ENCODE results near the gene ANKFN1. TPM values are rescaled to one million over a fixed set of nuclear protein-coding genes. Genes with fewer than 3 reads are reported as not detected.
A peak's percentile ranks its signal among the peaks of the same experiment; 100 is the strongest.

ANKFN1 gene
- total and polyA plus RNA-seq, 5 donors = 0.02 to 0.15 (median 0.11) TPM; not detected in 2

DNA sequence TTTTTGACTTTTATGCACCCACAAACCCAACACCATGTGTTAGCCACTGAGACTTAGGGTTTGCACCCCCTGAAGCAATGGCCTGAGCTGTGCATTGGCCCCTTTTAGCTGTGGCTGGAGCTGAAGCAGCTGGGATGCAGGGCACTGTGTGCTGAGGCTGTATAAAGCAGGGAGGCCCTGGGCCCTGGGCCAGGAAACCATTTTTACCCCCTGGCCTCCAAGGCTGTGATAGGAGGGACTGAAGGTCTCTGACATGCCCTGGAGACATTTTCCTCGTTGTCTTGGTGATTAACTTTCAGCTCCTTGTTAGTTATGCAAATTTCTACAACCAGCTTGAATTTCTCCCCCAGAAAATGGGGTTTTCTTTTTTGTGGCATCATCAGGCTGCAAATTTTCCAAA, 6.7 kb upstream of the ANKFN1 start:
- WGBS = 33% methylated on average over 1 of the region's 1 CpG
- Histone ChIP-seq H3K4me1 (ENCODE audit: control insufficient read depth, insufficient read depth, low read length) (no peaks in the 10 kb centered on the region), H3K4me3 (ENCODE audit: low read length) (no peak overlapping the region), H3K27me3 (ENCODE audit: control insufficient read depth, insufficient read depth) (no peaks in the 10 kb centered on the region), H3K27ac (ENCODE audit: low read length) (no peak overlapping the region), H3K9me3 (ENCODE audit: control insufficient read depth, low read length) (no peaks in the 10 kb centered on the region)
- DNase-seq (no peak), ATAC-seq (no peak)
- intact Hi-C loops (cut with DNase I) = no loop called here

DNA sequence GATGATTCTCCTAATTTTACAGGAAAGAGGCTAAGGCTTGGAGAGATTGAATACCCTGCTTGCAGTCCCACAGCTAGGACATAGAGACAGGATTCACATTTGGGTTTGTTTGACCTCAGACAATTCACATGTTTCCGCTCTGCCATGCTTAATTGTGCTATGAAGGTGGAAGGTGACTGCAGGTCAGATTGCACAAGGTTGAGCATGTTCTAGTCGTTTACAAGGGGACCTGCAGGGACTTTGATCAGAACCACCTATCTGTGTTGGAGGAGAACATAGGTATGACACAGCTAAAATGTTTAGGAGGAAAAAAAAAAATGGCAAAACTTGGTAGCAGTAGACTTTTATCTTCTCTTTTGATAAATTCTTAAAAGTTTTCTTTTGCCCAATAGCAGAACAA, 4.9 kb upstream of the ANKFN1 start:
- 63% methylated on average over 2 of the region's 2 CpGs for WGBS
- no peak for ATAC-seq
- Histone ChIP-seq H3K4me3 (ENCODE audit: low read length) (no peak overlapping the region), H3K4me1 (ENCODE audit: control insufficient read depth, insufficient read depth, low read length) (no peaks in the 10 kb centered on the region), H3K9me3 (ENCODE audit: control insufficient read depth, low read length) (no peaks in the 10 kb centered on the region), H3K27me3 (ENCODE audit: control insufficient read depth, insufficient read depth) (no peaks in the 10 kb centered on the region), H3K27ac (ENCODE audit: low read length) (no peak overlapping the region)
- no peak for DNase-seq
- intact Hi-C loops (cut with DNase I) = no loop called here

DNA sequence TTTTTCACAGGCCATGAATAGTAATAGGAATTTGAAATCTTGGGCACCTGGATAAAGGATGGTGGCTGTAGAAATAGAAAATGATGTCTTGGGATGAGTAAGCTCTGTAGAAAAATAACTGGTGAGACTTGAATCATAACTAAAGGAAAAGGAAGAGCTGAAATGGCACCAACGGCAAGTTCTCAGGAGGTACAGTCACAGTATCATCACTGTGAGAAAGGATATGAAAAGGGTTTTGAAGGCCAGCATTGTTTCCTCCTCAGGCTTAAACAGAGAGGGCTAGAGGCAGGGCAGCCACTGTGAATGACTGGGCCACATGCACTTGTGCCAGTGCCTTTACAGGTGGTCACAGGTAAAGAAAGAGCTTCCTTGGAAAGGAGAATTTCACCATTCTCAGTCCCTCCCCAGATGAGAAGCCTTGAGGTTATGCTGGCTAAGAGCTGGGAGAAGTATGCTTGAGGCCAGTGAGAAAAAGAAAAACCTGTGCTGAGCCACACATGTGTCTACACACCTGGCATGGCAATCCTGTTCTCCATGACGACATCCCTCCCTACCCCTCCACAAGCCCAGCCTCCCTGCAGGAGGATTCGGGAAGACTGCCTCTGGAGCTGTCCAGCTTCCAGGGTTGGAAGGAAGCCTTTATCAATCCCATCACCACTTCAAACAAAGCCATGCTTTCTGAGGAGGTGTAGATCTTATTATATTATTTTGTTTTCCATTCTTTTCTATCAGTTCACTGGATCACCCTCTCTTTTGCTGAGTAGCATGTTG, 3.8 kb upstream of the ANKFN1 start:
- intact Hi-C loops (cut with DNase I) = no loop called here
- no peaks in the 10 kb centered on the region for H3K27me3 ChIP-seq (ENCODE audit: control insufficient read depth, insufficient read depth)
- no peak for DNase-seq
- no peak overlapping the region for H3K27ac ChIP-seq (ENCODE audit: low read length)
- H3K9me3 ChIP-seq (ENCODE audit: control insufficient read depth, low read length) = no peaks in the 10 kb centered on the region
- no peaks in the 10 kb centered on the region for H3K4me1 ChIP-seq (ENCODE audit: control insufficient read depth, insufficient read depth, low read length)
- 48% methylated on average over 3 of the region's 3 CpGs for WGBS
- ATAC-seq = no peak
- H3K4me3 ChIP-seq (ENCODE audit: low read length) = no peak overlapping the region

- ATAC-seq (no peak), DNase-seq (no peak)
- Histone ChIP-seq H3K27ac (ENCODE audit: low read length) (no peak overlapping the region), H3K4me3 (ENCODE audit: low read length) (no peak overlapping the region), H3K9me3 (ENCODE audit: control insufficient read depth, low read length) (no peaks in the 10 kb centered on the region), H3K4me1 (ENCODE audit: control insufficient read depth, insufficient read depth, low read length) (no peaks in the 10 kb centered on the region), H3K27me3 (ENCODE audit: control insufficient read depth, insufficient read depth) (no peaks in the 10 kb centered on the region)
- intact Hi-C loops (cut with DNase I) = no loop called here
- WGBS = 72% methylated on average over 4 of the region's 4 CpGs
These were observed 2.6 kb upstream of the ANKFN1 start for GRCh38 chr17:56150649-56151048.

DNA sequence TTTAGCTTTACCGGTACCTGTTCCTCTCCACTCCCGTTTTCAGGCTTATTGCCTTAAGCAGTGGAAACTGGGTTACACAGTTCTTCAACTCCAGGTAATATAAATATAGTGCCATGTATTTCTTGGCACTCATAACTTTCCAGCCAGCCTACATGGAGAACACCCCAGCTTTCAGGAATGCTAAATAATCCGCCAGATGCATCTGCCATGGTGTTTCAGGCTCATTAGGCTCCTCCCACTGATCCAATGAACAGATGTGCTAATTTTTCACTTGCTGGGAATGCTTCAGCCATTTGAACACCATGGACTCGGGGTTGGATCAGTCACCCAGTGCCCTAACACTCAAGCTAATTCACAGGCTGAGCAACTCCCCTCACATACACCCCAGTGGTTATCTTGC, 4.6 kb downstream of the ANKFN1 start:
- H3K27ac ChIP-seq (ENCODE audit: low read length) = no peak overlapping the region
- ATAC-seq (no peak), DNase-seq (no peak)
- H3K27me3 ChIP-seq (ENCODE audit: control insufficient read depth, insufficient read depth) = no peaks in the 10 kb centered on the region
- intact Hi-C loops (cut with DNase I) = no loop called here
- no peaks in the 10 kb centered on the region for H3K9me3 ChIP-seq (ENCODE audit: control insufficient read depth, low read length)
- H3K4me3 ChIP-seq (ENCODE audit: low read length) = no peak overlapping the region
- peaks cover 2% of the 10 kb centered on the region for H3K4me1 ChIP-seq (ENCODE audit: control insufficient read depth, insufficient read depth, low read length)
- 79% methylated on average over 4 of the region's 4 CpGs for WGBS

GRCh38 chr17:56158344-56158743, 5.1 kb downstream of the ANKFN1 start:
- no peak overlapping the region for H3K27ac ChIP-seq (ENCODE audit: low read length)
- DNase-seq (no peak), ATAC-seq (peak in 1 of 2 donors; percentile 54)
- H3K27me3 ChIP-seq (ENCODE audit: control insufficient read depth, insufficient read depth) = no peaks in the 10 kb centered on the region
- H3K4me1 ChIP-seq (ENCODE audit: control insufficient read depth, insufficient read depth, low read length) = peaks cover 2% of the 10 kb centered on the region
- intact Hi-C loops (cut with DNase I) = no loop called here
- no peaks in the 10 kb centered on the region for H3K9me3 ChIP-seq (ENCODE audit: control insufficient read depth, low read length)
- 69% methylated on average over 1 of the region's 1 CpG for WGBS
- no peak overlapping the region for H3K4me3 ChIP-seq (ENCODE audit: low read length)

DNA sequence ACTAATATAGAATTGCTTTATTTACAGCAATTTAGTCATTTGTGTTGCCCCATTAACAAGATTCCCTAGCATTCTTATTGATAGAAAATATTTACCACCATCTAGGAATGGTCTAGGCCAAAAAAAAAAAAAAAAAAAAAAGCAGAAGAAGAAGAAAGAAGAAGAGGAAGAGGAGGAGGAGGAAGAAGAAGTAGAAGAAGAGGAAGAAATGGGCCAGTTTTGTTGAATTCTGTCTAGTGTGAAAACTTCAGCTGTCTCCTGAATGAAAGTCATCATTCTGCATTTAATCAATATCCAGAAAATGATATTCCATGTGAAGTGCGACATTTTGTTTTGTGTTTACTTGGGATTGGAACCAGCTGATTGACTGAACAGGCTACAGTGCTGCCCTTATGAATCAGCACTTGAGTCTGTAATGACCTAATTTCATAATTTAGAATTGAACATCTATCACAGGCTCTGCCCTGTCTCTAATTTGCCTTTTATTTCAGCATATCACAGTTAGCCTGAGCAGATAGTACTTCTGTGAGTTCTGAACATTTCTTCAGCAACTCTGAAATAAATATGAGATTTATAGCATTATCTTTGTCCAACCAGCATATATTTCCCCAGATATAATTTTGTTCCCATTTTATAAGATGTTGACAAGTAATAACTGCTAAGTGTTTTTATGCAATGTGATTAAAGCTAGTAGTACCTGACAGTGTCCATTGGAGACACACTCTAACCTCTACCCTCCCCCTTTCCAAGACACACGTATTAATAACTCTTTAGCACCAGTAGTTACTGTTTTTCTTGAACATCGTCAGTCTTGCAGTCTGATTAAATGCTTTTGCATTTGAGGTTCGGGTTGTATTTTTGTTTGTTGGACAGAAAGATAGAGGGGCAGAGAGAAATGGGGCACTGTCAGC, 5.9 kb downstream of the ANKFN1 start:
- DNase-seq (no peak), ATAC-seq (no peak)
- no peak overlapping the region for H3K4me3 ChIP-seq (ENCODE audit: low read length)
- H3K9me3 ChIP-seq (ENCODE audit: control insufficient read depth, low read length) = no peaks in the 10 kb centered on the region
- H3K27me3 ChIP-seq (ENCODE audit: control insufficient read depth, insufficient read depth) = no peaks in the 10 kb centered on the region
- intact Hi-C loops (cut with DNase I) = no loop called here
- peaks cover 2% of the 10 kb centered on the region for H3K4me1 ChIP-seq (ENCODE audit: control insufficient read depth, insufficient read depth, low read length)
- H3K27ac ChIP-seq (ENCODE audit: low read length) = no peak overlapping the region
- WGBS = 49% methylated on average over 4 of the region's 4 CpGs

DNA sequence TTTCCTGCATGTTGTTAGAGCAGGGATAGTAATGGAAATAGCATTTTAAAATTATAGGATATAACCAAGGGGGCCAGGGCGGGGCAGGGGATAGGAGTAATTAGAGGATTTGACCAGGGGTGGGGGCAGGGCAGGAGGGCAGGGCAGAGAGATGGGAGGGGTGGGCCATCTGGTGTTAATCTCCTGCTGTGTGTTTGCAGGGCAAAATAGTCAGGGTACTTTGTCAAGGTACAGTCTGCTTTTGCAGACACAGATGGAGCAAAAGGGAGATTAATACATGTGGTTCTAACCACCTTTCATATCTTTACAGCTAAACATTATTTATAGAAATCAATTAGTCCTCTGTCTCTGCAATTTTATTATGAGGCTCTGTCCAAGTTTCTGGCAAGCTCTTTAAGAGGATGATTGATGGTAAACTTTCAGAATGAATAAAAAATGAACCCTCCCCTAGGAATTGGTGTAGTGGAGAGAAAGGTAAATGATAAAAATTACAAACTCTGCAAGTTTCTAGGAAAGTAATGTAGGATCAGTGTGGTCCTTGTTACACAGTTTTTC, 6.6 kb downstream of the ANKFN1 start:
- no peaks in the 10 kb centered on the region for H3K27me3 ChIP-seq (ENCODE audit: control insufficient read depth, insufficient read depth)
- H3K4me1 ChIP-seq (ENCODE audit: control insufficient read depth, insufficient read depth, low read length) = peaks cover 2% of the 10 kb centered on the region
- ATAC-seq = no peak
- no peaks in the 10 kb centered on the region for H3K9me3 ChIP-seq (ENCODE audit: control insufficient read depth, low read length)
- intact Hi-C loops (cut with DNase I) = no loop called here
- H3K27ac ChIP-seq (ENCODE audit: low read length) = no peak overlapping the region
- no peak overlapping the region for H3K4me3 ChIP-seq (ENCODE audit: low read length)
- WGBS = 36% methylated on average over 1 of the region's 1 CpG
- no peak for DNase-seq

- no peak for DNase-seq
- intact Hi-C loops (cut with DNase I) = no loop called here
- Histone ChIP-seq H3K4me1 (ENCODE audit: control insufficient read depth, insufficient read depth, low read length) (peaks cover 2% of the 10 kb centered on the region), H3K27me3 (ENCODE audit: control insufficient read depth, insufficient read depth) (no peaks in the 10 kb centered on the region), H3K27ac (ENCODE audit: low read length) (no peak overlapping the region), H3K4me3 (ENCODE audit: low read length) (no peak overlapping the region), H3K9me3 (ENCODE audit: control insufficient read depth, low read length) (no peaks in the 10 kb centered on the region)
- no peak for ATAC-seq
- WGBS = 74% methylated on average over 3 of the region's 3 CpGs
These were observed 7.1 kb downstream of the ANKFN1 start for GRCh38 chr17:56160422-56160821.

GRCh38 chr17:56165072-56165641, 11.9 kb downstream of the ANKFN1 start:
- intact Hi-C loops (cut with DNase I) = no loop called here
- Histone ChIP-seq H3K27me3 (ENCODE audit: control insufficient read depth, insufficient read depth) (no peaks in the 10 kb centered on the region), H3K4me1 (ENCODE audit: control insufficient read depth, insufficient read depth, low read length) (no peaks in the 10 kb centered on the region), H3K9me3 (ENCODE audit: control insufficient read depth, low read length) (no peaks in the 10 kb centered on the region), H3K27ac (ENCODE audit: low read length) (no peak overlapping the region), H3K4me3 (ENCODE audit: low read length) (no peak overlapping the region)
- DNase-seq = no peak
- 75% methylated on average over 8 of the region's 8 CpGs for WGBS
- ATAC-seq = no peak

DNA sequence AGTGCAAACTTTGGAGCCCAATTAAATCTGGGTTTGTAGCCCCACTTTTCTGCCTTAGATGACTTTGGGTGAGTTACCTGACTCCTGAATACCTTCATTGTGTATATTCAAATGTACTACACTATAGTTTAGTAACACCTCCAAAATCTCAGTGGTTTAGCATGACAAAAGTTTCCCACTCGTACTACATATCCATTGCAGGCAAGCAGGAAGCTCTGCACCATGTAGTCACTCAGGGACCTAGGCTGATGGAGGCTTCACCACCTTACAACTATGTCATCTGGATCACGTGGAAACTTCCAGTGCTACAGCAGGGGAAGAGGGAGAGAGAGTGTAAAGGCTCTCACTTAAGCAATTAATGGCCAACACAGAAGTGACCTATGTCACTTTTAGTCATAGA, 14.2 kb downstream of the ANKFN1 start:
- intact Hi-C loops (cut with DNase I) = no loop called here
- H3K9me3 ChIP-seq (ENCODE audit: control insufficient read depth, low read length) = no peaks in the 10 kb centered on the region
- H3K4me3 ChIP-seq (ENCODE audit: low read length) = no peak overlapping the region
- H3K4me1 ChIP-seq (ENCODE audit: control insufficient read depth, insufficient read depth, low read length) = no peaks in the 10 kb centered on the region
- 70% methylated on average over 2 of the region's 2 CpGs for WGBS
- DNase-seq (no peak), ATAC-seq (no peak)
- no peaks in the 10 kb centered on the region for H3K27me3 ChIP-seq (ENCODE audit: control insufficient read depth, insufficient read depth)
- no peak overlapping the region for H3K27ac ChIP-seq (ENCODE audit: low read length)

Data from right cardiac atrium (tissue), 5 donors.